Stimulated activated CD4-positive, alpha-beta T cell treated with anti-CD3 and anti-CD28 coated beads, Interleukin-12 subunit alpha, Interleukin-12 subunit beta, amount 100 ng/mL, for 48 hours (primary cell): ENCODE results near the gene CRY1.
A peak's percentile ranks its signal among the peaks of the same experiment; 100 is the strongest.

Source experiments
- DNase-seq, 3 donors: peaks; one replicate each; pipeline ENCODE4 v3.0.0-alpha.2; 2020; ENCODE audit warnings: low read depth in 2 of 3, low spot score in 1 of 3

The CRY1 gene

GRCh38 chr12:107093417-107094182 lies at the start of gene CRY1:
CRY1 (minus strand) TSS chr12:107093549; CDS start chr12:107092961, 588 bp downstream.
- peak; percentile 84 to 91 (median 84) for DNase-seq

DNA sequence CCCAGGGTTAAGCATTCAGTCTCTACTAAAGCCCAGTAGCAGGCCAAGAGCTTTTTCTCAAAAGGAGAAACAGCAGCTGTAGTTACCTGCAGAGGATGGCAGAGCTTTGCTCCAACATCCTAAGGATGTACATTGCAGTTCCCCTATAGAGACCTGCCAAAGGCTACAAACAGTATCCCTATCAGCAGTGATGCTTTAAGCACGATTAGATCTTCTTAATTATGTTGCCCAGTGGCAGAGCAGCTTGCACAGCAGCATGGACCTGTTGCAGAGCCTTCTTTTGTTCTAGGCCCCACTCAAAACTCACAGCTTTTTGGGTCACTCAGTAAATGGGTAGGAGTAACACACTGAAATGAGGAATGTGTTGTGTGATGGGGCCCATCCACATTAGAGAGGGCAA lies 46.4 kb upstream of the CRY1 start:
- no peak for DNase-seq

DNA sequence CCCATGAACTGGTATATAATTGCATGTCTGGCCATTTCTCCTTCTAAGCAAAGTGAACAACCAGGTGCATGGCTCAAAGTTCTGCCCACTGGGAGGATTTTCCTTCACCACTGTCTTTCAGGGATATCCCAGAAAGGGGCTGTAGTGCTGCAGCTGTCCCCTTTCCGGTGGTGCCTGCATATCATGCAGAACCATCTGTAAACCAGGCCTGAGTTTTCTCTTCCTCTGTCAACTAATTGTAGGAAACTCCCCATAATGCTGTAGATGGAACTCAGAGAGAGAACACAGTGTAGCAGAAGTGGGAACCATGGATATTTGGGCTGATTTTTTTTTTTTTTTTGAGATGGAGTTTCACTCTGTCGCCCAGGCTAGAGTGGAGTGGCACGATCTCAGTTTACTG lies 45.6 kb upstream of the CRY1 start:
- no peak for DNase-seq

DNA sequence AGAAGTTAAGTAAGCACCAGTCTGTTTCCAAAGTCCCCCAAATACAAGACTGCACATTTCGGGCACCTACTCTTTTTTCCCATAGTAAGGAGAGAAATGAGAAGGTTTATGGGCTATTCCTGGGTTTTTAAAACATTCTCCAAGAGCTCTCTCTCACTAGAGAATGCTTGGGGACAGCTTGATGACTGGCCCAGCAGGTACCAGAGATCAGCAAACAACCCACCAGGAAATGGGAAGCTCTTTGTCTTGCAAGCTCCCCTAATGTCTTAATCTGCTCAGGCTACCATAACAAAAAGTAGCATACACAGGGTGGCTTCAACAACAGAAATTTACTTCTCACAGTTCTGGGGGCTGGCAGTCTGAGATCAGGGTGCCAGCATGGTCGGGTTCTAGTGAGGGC lies 41.8 kb upstream of the CRY1 start:
- no peak for DNase-seq

DNA sequence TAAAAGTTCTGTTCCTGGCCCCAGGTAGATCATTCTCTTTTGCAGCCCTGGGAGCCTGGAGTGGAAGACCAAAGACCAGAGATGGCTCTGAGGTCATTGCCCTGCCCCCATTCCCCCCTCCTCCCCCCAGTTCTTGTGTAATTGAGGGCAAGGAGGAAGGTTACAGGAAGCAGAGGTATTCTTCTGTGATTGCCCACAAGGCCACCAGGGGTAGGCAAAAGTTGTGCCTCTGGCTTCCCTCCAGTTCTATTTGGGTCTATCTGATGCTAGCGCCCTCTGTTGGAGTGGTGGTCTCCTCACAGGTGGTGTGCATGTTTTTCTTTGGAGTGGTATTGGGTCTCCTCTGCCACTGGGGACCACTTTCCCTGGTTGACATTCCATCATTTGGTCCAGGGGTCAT lies 41.2 kb upstream of the CRY1 start:
- DNase-seq = peak; percentile 18 to 46 (median 41)

DNA sequence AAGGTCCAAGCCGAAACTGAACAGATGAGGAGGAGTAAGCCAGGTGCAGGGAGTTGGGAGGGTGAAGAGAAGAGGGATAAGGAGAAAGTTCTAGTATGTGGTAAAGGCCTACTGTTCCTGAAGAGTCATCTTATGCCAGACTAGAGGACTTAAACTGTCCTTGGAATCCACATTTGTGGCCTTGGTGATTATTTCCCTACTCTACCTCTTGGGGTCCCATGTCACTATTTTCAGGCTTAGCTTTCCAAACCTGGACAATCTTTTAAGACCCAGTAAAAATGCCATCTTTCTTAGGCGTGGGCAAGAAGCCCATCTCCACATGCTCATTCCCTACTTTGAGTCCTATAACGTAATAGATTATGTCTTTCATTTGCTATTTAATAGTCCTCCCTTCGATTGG lies 40.1 kb upstream of the CRY1 start:
- no peak for DNase-seq

- peak in 1 of 3 donors; percentile 32 for DNase-seq
Observed at GRCh38 chr12:107131832-107132616, 38.7 kb upstream of the CRY1 start.

- DNase-seq = no peak
Observed at GRCh38 chr12:107130830-107131611, 37.7 kb upstream of the CRY1 start.

- no peak for DNase-seq
Observed at GRCh38 chr12:107129315-107129930, 36.1 kb upstream of the CRY1 start.

DNA sequence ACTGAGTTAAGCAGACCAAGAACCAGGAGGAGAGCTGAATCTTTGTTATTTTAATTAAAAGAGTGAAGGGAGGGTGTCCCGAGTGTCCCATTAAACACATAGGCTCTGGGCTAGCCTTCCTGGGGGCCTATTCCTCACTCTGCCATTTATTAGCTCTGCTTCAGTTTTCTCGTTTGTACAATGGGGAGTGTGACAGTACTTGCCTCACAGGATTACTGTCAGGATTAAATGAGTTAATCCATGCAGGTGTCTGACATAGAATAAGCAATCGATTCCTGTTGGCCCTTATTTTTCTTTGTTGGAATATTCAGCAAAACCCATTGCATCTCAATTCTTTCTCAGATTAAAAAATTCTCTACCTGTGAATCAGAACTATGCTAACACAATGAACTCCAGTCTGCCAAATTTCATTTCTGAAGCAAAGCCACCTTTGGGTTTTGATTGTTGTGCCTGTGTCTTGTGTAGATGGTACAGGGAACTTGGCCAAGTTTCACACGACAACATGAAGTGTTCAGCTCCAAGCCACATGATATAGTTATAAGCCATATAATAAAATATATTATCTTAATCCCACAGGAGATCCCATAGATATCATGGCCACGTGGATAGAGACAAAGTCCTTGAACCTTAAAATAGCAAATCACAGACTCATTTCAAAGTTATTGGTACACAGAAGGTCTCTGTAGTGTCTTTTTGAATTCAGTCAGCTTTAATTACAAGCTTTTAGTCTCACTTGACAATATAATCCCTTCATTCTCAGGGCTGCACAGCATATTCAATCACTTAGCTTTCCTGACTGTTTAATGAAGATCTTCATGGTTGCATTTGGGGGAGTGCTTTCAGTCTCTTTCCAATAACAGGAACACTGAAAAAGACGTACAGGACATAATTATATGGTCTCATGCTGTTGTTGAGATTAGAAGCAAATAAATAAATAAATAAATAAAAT lies 34.4 kb upstream of the CRY1 start:
- DNase-seq = no peak

- no peak for DNase-seq
Observed at GRCh38 chr12:107126796-107127481, 33.6 kb upstream of the CRY1 start.

DNA sequence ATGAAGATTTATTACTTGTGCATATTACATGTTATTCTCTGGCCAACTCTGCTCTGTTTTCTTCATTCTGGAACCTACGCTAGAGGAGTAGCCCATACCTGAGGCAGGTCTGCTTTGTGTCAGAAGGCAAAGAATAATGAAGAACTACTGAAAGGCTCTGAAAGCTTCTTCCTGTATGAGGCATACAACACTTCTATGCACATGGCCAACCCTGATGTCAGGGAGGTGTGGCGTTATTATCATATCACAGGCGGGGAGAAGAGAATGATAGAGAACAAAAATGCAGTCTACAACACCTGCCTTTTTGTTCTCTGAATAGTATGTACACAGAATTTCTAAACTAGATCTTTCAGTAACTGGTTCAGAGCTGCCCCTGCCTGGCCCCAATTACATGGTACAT lies 32.5 kb upstream of the CRY1 start:
- no peak for DNase-seq

DNA sequence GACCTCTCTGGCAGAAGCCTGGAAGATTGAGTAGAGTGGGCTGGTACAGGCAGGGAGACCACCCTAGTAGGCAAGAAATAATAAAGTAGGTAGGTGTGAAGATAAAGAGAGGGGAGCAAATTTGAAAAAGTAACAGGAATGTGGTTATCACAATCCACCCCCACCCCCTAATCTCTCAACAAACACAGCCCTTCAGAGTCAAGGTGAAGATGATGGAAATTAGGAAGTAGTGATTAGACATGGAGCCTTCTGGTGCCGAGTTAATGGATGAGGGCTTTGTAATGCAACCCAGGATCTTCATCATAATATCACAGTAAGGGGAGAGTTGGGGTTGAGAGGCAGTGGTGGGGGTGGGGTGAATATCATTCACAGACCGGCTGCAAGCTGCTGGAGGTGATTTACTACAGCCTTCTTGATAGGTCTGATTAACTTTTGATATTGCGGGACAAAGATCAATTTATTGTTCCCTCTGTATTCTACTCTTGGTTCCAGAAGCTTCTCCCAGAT lies 29.2 kb upstream of the CRY1 start:
- DNase-seq = no peak

GRCh38 chr12:107119091-107119490 lies 25.7 kb upstream of the CRY1 start:
- DNase-seq = no peak

DNA sequence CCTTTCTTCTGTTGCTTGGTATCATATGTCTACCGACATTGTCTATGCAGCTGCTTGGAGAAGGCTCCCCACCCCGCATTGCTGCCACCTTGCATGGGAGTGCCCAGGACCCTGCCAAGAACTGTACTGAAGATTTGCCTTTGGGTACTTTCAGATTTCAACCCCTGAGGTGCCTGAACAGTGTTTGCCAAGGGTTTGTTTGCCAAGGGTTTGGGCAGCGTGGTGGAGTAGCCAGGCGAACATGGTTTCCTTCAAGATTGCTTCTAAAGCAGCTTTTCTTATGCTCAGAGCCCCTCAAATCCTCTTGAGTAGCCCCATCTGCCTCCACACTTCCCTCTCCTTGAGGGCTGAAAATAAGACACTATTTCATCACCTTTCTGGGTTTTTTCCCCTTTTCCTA lies 25.3 kb upstream of the CRY1 start:
- DNase-seq = no peak

GRCh38 chr12:107115119-107115518 lies 21.8 kb upstream of the CRY1 start:
- DNase-seq = no peak

- DNase-seq = no peak
Observed at GRCh38 chr12:107111314-107111713, 18.0 kb upstream of the CRY1 start.

DNA sequence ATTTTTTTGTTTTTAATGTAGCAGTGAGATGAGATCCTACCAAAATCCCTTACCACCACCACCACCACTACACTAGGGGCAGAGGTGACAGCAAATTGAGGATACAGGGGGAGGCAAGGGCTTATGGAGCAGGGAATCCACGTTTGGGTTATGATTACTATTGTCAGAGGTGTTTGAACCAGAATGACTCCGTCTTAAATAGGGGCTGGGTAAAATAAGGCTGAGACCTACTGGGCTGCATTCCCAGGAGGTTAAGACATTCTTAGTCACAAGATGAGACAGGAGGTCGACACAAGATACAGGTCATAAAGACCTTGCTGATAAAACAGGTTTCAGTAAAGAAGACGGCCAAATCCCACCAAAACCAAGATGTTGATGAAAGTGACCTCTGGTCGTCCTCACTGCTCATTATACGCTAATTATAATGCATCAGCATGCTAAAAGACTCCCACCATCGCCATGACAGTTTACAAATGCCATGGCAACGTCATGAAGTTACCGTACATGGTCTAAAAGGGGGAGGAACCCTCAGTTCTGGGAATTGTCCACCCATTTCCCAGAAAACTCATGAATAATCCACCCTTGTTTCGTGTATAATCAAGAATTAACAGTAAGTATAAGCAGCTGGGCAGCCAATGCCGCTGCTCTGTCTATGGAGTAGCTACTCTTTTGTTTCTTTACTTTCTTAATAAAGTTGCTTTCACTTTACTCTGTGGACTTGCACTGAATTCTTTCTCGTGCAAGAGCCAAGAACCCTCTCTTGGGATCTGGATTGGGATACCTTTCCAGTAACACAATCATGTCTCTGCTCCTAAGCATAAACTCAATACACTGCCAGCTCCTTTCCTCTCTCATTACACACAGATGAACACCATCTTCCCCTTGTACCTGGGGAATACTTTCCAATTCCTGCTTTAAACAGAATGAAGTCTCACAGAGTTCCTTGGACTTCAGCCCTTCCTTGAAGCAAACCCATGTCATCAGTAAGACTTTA lies 16.7 kb upstream of the CRY1 start:
- DNase-seq = no peak
